Peyer's patch (tissue), 4 donors: ENCODE data around the gene EEFSEC. TPM values are rescaled to one million over a fixed set of nuclear protein-coding genes. Genes with fewer than 3 reads are reported as not detected.

Source experiments
- DNase-seq, 3 donors: peaks; one replicate each; pipeline ENCODE4 v3.0.0-alpha.2; 2017 to 2019
- H3K27ac ChIP-seq, 4 donors: fragments of 200-600 bp; sonication (generic); one replicate each; pipeline ENCODE4 v1.5.1; 2016 to 2019
- H3K27me3 ChIP-seq, 2 donors: fragments of 200-600 bp; sonication (generic); one replicate each; pipeline ENCODE4 v1.5.1; 2019
- H3K36me3 ChIP-seq, 3 donors: fragments of 200-600 bp; sonication (generic); one replicate each; pipeline ENCODE4 v1.5.1; 2016 to 2019
- H3K4me1 ChIP-seq, 4 donors: fragments of 200-600 bp; sonication (generic); one replicate each; pipeline ENCODE4 v1.5.1; 2016 to 2019
- H3K4me3 ChIP-seq, 4 donors: fragments of 200-600 bp; sonication (generic); 1 replicate in 3 of 4; 2 replicates in 1 of 4; pipeline ENCODE4 v1.5.1; 2016 to 2019; ENCODE audit warnings: mild to moderate bottlenecking in 1 of 4
- H3K9me3 ChIP-seq, 4 donors: fragments of 200-600 bp; sonication (generic); one replicate each; pipeline ENCODE4 v1.5.1; 2016 to 2019; ENCODE audit warnings: mild to moderate bottlenecking in 1 of 4
- POLR2A ChIP-seq, 2 donors: fragments of 450-650 bp; IDR thresholded peaks; one replicate each; pipeline ENCODE4 v1.5.1; 2017; ENCODE audit warnings: antibody characterized with exemption in 2 of 2, mild to moderate bottlenecking in 2 of 2, moderate library complexity in 2 of 2
- total RNA-seq, 4 donors: library from RNA; depleted of rRNA; stranded (reverse); fragments of >200 nt; gene quantifications; one replicate each; pipeline ENCODE4 v1.1.0, GENCODE V29; 2016
- TF ChIP-seq, protein P1 (sequence below), 6 experiments: fragments of 450-650 bp in 4 of 6; fragments of 200-600 bp in 2 of 6; sonication (generic) in 1 of 6; IDR thresholded peaks; one replicate each; pipeline ENCODE4 v1.5.1; 2017 to 2019; ENCODE audit warnings: antibody characterized with exemption in 6 of 6, mild to moderate bottlenecking in 3 of 6, moderate library complexity in 1 of 6

The EEFSEC gene
- total RNA-seq, 4 donors from 2014 or later = 11.7 to 50.3 (median 19.6) TPM

DNA sequence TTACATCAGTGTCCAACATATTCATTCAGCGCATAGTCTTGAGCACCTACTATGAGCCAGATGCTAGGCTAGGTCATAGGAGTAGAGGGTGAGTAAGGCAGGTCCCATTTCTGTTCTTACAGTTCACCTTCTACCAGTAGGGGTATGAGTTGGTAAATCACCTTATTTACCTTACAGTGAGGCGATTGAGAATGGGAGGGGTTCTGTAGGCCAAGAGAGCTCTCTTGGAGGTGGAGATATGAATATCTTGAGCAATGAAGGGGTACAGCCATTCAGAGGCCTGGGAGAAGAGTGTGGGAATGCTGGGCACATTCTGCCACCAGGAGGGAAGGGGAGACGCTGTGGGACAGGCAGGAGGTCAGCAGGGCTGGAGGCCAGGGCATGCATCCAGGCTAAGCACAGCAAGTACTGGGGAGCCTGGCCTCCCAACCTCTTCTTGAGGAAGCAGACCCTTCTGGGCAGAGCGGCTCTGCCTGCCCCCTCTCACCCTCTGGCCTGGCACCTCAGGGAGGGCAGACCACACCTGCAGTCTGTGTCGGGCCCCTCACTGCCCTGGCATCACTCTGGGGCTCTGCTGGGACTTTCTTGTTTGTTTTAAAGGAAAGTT, 123.4 kb downstream of the EEFSEC start:
- no peaks in the 10 kb centered on the region for H3K27me3 ChIP-seq
- H3K9me3 ChIP-seq = no peaks in the 10 kb centered on the region
- TF ChIP-seq, protein P1, sequence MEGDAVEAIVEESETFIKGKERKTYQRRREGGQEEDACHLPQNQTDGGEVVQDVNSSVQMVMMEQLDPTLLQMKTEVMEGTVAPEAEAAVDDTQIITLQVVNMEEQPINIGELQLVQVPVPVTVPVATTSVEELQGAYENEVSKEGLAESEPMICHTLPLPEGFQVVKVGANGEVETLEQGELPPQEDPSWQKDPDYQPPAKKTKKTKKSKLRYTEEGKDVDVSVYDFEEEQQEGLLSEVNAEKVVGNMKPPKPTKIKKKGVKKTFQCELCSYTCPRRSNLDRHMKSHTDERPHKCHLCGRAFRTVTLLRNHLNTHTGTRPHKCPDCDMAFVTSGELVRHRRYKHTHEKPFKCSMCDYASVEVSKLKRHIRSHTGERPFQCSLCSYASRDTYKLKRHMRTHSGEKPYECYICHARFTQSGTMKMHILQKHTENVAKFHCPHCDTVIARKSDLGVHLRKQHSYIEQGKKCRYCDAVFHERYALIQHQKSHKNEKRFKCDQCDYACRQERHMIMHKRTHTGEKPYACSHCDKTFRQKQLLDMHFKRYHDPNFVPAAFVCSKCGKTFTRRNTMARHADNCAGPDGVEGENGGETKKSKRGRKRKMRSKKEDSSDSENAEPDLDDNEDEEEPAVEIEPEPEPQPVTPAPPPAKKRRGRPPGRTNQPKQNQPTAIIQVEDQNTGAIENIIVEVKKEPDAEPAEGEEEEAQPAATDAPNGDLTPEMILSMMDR (IDR thresholded peaks at IDR 0.05) = no peak
- TF ChIP-seq POLR2A (IDR thresholded peaks at IDR 0.05) = no peak
- no peak overlapping the region for H3K27ac ChIP-seq
- peaks cover 0 to 6% (median 0%) of the 10 kb centered on the region in 4 donors for H3K4me1 ChIP-seq
- H3K4me3 ChIP-seq = no peak overlapping the region
- no peaks in the 10 kb centered on the region for H3K36me3 ChIP-seq
- DNase-seq = no peak

DNA sequence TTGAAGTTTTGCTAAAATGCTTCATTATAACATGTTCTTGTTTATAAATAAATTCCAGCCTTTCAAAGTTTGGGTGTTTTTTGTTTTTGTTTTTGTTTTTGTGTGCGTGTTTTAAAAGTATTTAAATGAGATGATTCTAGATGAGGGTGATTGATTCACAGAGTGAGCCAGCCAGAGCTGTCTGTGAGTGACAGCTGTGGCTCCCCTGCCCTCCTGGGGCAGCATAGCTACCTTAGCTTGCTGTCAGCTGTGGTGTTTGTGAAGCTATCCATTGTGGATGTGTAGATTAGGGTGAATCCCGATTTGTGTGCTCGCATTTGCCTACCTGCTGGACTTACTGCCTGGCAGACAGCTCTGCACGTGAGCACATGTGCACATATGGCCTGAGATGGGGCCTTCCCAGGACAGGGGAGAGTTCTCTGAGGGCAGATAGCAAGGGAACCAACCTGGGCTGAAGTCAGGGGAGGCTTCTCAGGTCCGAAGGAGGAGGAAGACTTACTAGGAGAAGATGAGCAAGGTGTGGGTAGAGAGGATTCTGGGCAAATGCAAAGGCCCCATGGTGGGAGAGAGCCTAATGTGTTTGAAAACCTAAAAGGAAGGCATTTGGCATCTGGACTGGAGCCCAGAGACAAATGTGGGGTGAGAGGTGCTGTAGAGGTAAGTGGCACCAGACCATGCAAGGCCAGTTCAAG, 124.2 kb downstream of the EEFSEC start:
- Histone ChIP-seq H3K27me3 (no peaks in the 10 kb centered on the region), H3K9me3 (no peaks in the 10 kb centered on the region), H3K36me3 (no peaks in the 10 kb centered on the region), H3K27ac (no peak overlapping the region), H3K4me1 (peaks cover 0 to 10% (median 0%) of the 10 kb centered on the region in 4 donors), H3K4me3 (no peak overlapping the region)
- DNase-seq = no peak
- TF ChIP-seq, protein P1 (IDR thresholded peaks at IDR 0.05) = no peak
- TF ChIP-seq POLR2A (IDR thresholded peaks at IDR 0.05) = no peak

DNA sequence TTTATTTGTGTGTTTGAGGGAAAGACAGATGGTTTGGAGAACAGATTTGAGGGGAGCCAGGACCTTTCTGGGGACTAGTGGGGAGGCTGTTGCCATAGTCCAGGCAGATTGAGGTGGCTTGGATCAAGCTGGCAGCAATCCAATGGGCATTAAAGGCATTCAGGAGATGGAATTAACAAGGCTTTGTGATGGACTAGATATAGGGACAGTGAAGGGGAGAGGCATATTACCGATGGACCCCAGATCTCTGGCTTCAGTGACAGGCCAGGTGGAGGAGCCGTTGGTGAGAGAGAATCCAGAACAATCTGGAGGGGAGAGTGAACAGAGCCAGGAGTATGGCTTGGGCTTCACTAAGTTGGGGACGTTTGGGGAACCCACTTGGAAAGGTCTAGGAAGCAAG, 124.8 kb downstream of the EEFSEC start:
- Histone ChIP-seq H3K4me1 (peaks cover 0 to 10% (median 0%) of the 10 kb centered on the region in 4 donors), H3K27me3 (no peaks in the 10 kb centered on the region), H3K27ac (no peak overlapping the region), H3K4me3 (no peak overlapping the region), H3K36me3 (no peaks in the 10 kb centered on the region), H3K9me3 (no peaks in the 10 kb centered on the region)
- no peak for DNase-seq
- TF ChIP-seq, protein P1 (IDR thresholded peaks at IDR 0.05) = no peak
- TF ChIP-seq POLR2A (IDR thresholded peaks at IDR 0.05) = no peak

DNA sequence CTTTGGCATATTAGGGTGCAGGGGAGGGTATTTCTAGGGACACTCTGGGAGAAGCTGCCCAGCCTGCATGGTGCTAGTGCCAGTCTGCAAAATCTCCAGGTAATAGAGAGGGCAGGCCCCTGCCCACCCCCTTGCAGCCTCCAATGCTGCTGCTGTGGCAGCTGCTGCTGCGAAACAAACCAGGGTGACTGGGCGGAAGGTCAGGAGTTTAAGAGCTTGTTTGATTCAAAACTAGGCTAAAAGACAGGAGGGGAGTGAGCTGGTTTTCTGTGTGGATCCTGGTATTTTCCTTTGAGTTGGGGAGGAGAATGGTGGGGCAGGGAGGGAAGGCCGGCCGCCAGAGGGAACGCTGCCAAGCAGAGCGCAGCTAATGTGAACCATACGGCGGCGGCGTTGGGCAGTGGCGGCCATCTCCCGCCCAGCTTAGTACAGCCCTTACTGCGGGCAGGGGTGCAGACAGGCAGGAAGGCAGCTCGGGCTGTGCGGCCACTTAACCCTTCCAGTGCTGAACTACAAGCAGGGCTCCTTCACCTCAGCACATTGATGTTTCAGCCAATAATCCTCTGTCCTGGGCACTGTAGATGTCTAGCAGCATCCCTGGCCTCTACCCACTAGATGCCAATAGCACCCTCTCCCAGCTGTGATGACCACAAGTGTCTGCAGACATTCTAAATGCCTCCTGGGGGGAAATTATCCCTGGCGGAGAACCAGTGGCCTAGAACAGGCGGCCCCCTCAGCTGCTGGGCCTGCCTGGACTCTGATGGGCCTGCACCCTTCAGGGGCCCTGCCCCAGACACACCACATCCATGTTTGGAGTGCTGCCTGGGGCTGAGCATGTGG, 125.7 kb downstream of the EEFSEC start:
- no peak overlapping the region for H3K4me3 ChIP-seq
- no peaks in the 10 kb centered on the region for H3K9me3 ChIP-seq
- no peak for DNase-seq
- no peaks in the 10 kb centered on the region for H3K27me3 ChIP-seq
- H3K36me3 ChIP-seq = no peaks in the 10 kb centered on the region
- no peak overlapping the region for H3K27ac ChIP-seq
- H3K4me1 ChIP-seq = peaks cover 0 to 10% (median 0%) of the 10 kb centered on the region in 4 donors
- TF ChIP-seq, protein P1 (IDR thresholded peaks at IDR 0.05) = no peak
- no peak for TF ChIP-seq POLR2A (IDR thresholded peaks at IDR 0.05)

DNA sequence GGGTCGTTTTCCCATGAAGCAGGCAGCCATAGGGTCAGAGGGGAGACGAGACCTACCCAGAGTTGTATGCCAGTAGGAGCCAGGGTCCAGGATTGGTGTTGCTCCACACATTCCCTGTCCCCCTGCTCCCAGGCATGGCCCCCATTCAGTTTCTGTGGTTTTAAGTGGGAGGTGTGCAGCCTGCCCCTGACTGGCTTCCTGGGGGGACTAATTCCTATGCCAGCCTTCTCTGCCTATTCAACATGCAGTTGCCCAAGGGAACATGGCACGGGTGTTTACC, 126.3 kb downstream of the EEFSEC start:
- TF ChIP-seq, protein P1 (IDR thresholded peaks at IDR 0.05) = no peak
- TF ChIP-seq POLR2A (IDR thresholded peaks at IDR 0.05) = no peak
- no peaks in the 10 kb centered on the region for H3K27me3 ChIP-seq
- no peak overlapping the region for H3K4me3 ChIP-seq
- peaks cover 0 to 10% (median 0%) of the 10 kb centered on the region in 4 donors for H3K4me1 ChIP-seq
- H3K9me3 ChIP-seq = no peaks in the 10 kb centered on the region
- no peak for DNase-seq
- no peak overlapping the region for H3K27ac ChIP-seq
- H3K36me3 ChIP-seq = no peaks in the 10 kb centered on the region
